HG03066 (cell line): ENCODE results near the gene SPEM1.

Source experiments
- ATAC-seq: cut with Tn5 transposase; IDR thresholded peaks from one replicate; pipeline ENCODE4 v1.9.1; 2021; ENCODE audit warnings: low read depth; ENCODE audit not compliant: unreplicated experiment

SPEM1 gene

DNA sequence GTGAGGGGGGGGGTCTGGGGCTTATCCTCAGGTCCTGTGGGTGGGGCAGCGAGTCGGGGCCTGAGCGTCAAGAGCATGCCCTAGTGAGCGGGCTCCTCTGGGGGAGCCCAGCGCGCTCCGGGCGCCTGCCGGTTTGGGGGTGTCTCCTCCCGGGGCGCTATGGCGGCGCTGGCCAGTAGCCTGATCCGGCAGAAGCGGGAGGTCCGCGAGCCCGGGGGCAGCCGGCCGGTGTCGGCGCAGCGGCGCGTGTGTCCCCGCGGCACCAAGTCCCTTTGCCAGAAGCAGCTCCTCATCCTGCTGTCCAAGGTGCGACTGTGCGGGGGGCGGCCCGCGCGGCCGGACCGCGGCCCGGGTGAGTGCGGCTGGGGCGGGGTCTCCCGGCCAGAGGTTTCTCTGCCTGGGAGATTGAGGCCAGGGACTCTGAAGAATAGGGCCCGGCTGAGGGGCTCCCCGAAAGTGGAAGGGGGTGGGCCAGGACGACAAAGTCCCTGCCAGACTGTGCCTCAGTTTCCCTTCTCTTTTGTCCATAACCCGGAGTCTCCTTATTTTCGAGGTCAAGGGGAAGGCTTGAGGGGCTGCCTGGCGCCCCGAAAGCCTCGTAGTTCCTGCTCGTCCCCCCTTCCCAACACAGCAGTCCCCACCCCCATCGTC, 19.5 kb downstream of the SPEM1 start, which contains the start of gene FGF11:
TSS of gene FGF11 (plus strand) at position 51 of the 651 bp plus-strand sequence. CDS start at position 160, 109 bp downstream.
- no peak for ATAC-seq

DNA sequence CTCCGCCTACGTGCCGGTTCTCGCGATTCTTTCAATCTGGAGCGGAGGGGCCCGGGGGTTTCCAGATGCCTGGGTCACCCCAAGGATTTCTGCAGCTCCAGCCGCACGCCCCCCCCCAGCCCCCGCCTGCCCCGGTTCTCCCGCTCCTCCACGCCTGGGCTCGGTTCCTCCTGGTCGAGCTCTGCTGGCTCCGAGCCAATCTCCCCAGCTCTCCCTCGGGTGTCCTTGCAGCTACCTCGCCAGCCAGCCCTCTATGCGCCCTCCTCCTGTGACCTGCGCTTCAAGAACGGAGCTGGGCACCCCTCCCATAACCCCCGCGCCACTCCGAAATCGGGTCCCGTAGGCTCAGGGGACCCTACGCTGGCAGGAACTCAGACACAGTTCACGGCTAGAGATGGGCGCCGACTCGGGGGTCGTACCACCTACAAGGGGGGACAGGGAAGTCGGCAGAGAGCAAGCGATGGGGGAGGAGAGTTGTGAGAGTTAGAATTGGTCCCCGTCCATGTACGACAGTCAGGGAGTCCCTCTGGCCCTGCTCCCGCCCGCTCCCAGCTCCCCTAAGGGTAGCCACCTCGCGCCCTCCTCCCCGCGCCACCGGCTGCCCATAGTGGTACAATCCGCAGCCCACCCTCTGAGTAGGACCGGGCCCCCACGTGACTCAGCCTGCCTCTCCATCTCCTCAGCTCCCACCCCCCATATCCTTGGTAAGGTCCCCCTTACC, 20.1 kb downstream of the SPEM1 start:
- no peak for ATAC-seq

DNA sequence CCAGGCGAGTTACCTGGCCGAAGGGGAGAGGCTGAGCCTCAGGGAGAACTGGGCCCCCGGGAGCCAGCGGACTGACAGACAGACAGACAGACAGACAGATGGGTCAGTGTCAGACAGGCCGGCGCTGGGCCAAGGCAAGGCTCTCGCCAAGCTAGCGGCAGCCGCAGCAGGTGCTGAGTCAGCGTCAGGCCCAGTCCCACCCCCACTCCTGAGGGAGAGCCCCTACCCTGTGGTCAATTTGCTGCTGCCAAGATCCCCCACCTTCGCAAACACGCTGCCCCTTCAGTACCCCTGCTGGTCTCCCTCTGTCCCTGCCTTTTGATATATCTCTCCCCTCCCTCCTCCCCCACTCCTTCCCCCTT, 20.7 kb downstream of the SPEM1 start:
- ATAC-seq: no peak

- ATAC-seq: no peak
These were observed 21.1 kb downstream of the SPEM1 start for GRCh38 chr17:7441266-7441665.

GRCh38 chr17:7442142-7442541, 22.0 kb downstream of the SPEM1 start:
- no peak for ATAC-seq

DNA sequence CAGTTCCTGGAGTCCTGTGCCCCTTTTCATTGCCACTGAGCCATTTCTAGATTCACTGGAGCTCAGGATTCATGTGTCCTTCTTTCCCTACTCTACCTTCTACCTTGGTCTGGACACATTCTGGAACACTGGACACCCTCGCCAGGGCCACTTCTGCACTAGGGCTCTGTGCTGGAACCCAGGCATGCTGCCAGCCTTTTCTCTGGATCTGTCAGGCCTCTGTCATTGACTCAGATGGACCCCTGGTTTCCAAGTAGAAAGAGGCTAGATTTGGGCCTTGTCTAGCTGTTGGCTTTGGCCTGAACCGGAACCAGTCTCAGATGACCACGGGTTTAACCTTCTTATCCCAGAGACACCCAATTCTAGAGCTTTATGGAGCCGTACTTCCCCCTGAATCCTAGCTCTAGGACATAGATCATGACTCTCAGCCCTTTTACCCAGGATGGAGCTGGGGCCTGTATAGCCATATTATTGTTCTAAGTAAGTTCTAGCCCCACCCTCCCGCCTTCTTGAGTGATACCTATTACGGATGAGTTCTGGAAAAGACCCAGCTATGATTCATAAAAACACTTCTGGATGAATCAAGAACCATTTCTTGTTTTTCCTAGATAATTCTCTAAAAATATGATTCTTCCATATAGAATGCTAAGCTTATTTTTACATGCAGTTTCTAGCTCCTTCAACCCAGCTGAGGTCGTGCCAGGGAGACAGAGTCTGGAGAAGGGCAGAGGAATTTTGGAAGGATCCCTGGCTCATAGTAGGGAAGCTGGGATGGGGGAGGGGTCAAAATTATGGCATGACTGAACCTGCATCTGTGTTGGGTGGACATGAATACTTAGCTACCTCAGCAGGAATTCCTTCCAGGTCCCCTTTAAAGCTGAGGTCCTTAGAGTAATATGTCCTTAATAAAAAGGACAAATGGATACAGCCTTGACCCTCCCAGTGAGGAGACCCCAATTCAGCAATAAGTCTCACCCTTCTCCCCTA, 23.7 kb downstream of the SPEM1 start:
- no peak for ATAC-seq

DNA sequence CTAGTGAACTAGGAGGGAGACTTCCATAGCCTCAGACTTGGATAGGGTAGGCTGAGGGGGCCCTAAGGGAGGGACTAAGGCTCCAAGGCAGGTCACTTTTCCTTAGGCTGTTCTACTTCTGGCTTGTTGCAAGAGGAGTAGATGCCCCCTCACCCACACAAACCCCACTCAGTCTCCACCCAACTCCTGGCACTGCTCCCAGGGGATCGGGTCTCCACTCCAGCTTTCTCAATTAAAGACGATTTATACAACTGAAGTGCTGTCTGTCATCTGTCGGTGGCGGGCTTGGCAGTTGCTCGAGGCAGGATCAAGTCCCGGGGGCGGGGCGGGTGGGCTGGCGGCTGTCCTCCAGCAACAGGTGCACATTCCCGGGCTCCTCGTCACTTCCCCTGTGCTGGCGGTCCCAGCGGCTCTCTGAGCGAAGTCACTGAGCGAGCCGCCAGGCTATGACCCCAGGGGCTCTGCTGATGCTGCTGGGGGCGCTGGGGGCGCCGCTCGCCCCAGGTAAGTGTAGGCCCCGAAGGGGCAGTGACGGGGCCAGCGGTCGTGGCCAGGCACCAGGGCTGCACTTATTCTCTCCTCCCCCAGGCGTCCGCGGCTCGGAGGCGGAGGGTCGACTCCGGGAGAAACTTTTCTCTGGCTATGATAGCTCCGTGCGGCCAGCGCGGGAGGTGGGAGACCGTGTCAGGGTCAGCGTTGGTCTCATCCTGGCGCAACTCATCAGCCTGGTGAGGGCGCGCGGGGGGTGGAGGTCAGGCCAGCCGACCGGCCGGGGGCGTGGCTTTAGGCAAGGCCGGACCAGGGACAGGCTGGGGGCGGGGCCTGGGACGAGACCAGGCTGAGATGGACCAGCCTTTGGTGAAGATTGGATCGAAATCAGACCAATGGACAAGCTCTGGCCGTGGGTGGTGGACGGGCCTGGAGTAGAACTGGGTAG, 24.8 kb downstream of the SPEM1 start, which contains the start of gene CHRNB1:
TSS of gene CHRNB1 (plus strand) at position 380 of the 937 bp plus-strand sequence. CDS start at position 447, 67 bp downstream.
- ATAC-seq: no peak

DNA sequence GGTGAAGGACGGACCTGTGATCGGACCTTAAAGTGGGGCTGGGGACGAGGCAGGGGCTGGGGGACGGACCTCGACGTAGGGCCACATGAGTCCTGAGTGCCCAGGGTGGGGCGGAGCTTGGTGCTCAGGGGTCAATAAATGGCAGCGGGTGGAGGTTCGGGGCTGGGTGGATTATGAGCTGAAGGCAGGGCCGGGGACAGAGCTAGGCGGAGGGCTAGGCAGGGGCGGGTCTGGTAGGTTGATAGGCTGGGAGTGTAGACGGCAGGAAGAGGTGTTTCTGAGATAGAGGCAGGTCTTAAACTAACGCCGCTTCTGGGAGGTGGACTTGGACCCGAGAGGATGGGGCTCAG, 25.5 kb downstream of the SPEM1 start:
- ATAC-seq: no peak

- ATAC-seq: no peak
These were observed 28.3 kb downstream of the SPEM1 start for GRCh38 chr17:7448461-7448860.

DNA sequence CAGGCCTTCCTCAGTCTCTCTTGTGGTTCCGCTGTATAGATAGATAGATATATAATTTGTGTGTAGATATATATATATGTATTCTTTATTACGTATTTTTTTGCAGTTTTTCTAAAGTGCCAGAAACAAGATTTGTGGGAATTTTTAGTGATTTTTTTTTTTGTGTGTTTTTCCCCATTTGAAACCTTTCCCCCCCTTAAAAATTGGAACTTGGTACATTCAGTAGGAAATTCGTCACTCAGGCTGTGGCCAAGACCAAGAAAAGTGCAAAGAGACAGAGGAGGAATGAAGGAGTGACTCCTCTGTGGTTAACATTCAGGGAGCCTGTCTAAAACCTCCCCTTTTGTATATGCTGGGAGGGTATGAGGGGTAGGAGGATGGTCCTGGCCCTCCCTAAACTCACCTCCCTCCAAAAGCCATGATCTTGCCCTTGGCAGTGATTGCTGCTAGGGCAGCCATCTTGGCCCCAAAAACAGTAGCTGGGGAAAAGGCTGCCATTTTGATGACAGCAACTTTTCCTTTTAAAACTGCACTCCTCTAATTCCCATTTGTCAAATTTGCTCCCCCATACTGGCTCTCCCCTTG, 39.9 kb downstream of the SPEM1 start:
- ATAC-seq: no peak

- ATAC-seq: no peak
These were observed 40.9 kb downstream of the SPEM1 start for GRCh38 chr17:7460850-7461660.

DNA sequence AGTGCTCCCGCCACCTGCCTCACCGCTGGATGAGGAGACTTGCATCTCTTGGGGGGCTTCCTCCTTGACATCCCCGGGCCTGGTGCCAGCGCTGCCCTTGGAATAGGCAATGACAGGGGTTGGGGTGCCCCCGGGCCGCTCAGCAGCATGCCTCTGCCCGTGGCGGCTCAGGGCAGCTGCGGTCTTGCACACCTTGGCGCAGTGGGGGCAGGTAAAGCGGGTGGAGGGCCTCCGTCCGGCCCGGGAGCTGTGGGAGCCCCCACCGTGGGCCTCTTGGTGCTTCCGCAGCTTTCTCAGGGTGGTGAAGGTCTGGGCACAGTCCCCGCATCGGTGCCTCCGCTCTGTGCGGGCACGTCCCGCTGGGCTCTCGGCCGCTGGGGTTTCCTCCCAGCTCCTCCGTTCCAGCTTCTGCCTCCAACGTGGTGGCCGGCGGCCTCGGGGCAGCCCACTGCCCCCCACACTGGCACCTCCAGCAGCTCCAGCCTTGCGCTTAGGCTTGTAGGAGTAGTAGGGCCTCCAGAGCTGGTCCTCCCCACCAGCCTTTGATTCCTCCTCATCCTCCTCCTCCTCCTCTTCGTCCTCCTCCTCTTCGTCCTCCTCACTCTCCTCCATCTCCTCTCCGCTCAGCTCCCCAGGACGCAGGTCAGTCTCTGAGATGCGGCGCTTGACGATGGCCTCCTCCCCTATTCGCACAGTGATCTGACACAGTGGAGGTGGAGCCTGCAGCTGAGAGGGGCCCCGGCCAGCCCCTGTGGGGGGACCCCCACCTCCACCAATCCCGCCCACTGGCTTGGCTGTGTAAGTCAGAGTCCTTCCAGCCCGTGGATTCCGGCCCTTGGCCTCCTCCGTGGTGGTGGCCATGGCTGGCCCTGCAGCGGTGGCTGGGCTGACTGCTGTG, 42.6 kb downstream of the SPEM1 start:
- ATAC-seq: no peak

DNA sequence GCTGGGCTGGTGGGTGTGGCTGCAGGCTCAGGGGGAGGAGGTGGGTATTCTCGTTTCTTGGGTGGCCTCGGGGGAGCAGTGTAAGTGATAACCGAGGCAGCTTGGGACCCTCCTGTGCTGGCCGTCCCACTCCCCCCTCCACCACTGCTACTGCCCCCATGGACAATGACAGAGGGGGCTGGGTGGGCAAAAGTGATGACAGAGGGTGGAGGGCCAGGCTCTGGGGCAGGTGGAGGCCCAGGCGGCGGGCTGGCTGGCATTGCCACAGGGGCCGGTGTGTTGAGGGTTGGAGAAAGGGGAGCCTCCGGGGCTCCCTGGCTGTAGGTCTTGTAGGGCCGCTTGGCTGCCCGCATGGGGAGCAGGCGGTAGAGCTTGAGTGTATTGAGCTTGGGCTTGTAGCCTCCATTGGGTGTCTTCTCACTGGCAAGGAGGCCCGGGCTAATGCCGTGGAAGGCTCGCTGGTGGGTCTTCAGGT, 43.3 kb downstream of the SPEM1 start:
- no peak for ATAC-seq

GRCh38 chr17:7464081-7464480, 44.0 kb downstream of the SPEM1 start:
- no peak for ATAC-seq

DNA sequence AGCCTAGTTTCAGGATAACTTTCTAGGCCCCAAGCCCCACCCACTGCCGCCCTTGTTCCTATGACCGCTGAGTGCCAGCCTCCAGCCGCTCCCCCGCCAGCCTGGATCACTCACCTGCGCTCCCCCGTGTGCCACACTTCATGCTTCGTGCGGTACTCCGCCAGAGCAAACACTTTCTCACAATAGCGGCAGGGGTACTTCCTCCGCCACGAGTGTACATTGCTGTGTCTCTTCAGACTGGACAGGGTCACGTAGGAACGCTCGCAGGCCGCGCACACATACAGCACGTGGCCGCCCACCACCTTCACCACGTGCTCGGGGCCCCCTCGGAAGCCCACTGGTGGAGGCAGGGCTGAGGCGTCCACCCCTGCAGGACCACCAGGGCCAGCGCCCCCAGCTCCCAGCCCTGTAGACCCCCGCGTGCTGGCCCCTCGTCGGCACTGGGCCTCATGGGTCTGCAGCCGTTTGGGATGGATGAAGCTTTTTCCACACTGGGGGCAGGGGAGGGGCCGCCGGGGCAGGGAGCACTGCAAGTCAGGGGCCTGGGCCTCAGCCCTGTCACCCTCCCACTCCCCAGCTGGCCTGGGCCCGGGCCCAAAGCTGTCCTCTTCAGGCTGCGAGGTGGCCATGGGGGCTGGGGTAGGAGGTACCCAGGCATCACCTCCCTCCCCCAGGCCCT, 45.6 kb downstream of the SPEM1 start:
- ATAC-seq: no peak

DNA sequence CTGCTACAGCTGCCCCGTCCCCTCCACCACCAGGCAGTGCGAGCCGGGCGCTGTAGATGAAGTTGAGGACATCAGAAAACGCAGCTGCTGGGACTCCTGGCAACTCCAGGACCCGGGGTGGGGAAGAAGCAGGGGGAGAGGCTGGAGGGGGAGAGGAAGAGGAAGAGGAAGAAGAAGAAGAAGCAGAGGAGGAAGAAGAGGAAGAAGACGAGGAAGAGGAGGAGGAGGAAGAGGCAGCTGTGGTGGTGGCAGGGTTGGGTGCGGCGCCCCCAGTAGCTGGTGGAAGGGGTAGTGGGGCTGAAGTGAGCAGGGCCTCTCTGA, 46.2 kb downstream of the SPEM1 start:
- ATAC-seq: no peak

DNA sequence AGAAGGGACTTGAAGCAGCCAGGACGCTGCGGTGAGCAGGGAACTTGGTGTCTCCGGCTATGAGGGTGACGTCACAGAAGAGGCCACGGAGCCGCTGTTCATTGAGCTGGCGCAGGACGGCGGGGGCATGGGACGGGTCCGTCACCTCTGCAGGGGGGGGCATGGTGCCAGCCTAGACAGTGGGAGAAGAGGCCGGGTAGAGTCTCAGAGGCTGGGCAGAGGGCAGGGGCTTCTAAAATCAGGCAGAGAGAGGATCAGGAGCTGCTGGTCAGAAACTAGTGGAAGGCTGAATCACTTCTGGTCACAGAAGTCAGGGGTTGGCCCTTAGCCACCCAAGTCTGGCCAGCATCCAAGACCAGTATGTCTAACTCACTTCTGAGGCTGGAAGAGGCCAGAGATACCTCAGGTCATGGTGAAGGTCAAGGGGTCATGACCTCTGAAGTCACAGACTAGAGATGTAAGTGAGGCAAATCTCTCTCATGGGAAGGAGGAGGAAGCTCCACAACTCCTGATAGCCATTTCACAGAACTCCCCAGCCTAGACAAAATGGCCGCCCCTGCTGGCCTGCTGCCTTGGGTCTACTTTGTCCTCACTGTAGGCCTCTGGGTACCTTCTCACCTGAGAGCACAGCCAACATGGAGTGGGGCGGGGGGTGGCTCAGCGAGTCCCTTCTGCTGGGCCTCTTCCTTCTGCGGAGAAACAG, 46.7 kb downstream of the SPEM1 start:
- ATAC-seq: no peak
